PFSK-1 (cell line): ENCODE results near the gene CCDC51.

Experiments
- FOXP2 ChIP-seq: optimal IDR thresholded peaks from 2 replicates; pipeline ENCODE3; 2011; ENCODE audit warnings: borderline replicate concordance, control low read depth, inconsistent platforms; ENCODE audit not compliant: insufficient read depth; ENCODE audit errors: extremely low read length, extremely low read depth
- POLR2AphosphoS5 ChIP-seq: IDR thresholded peaks from 2 replicates; pipeline ENCODE4 v1.6.1; 2012; ENCODE audit warnings: low read depth, mild to moderate bottlenecking, control low read depth, low read length, moderate library complexity
- REST ChIP-seq, 2 experiments: IDR thresholded peaks; 2 replicates each; pipeline versions ENCODE4 v1.6.1 to v1.8.0; 2011 to 2012; ENCODE audit warnings: low read depth in 2 of 2, low read length in 2 of 2, control low read depth in 1 of 2, inconsistent platforms in 1 of 2, mild to moderate bottlenecking in 1 of 2, moderate library complexity in 1 of 2; ENCODE audit not compliant: insufficient read depth in 1 of 2
- SIN3A ChIP-seq: IDR thresholded peaks from 2 replicates; pipeline ENCODE4 v1.6.1; 2012; ENCODE audit warnings: mild to moderate bottlenecking, low read length, moderate library complexity, borderline replicate concordance; ENCODE audit not compliant: insufficient read depth
- TAF1 ChIP-seq: IDR thresholded peaks from 2 replicates; pipeline ENCODE4 v1.6.1; 2012; ENCODE audit warnings: low read length, control low read depth, borderline replicate concordance; ENCODE audit not compliant: insufficient read depth

Gene CCDC51

GRCh38 chr3:48446425-48447193, 6.7 kb upstream of the CCDC51 start, which contains the start of gene ATRIP:
Gene ATRIP, plus strand, starts transcription at chr3:48446737. Its CDS starts 109 bp downstream, at chr3:48446846.
- TF ChIP-seq FOXP2 (peak; percentile 81), REST (IDR thresholded peaks at IDR 0.05; ENCODE audit: insufficient read depth in 1 of 2, low read depth in 2 of 2, low read length in 2 of 2) (peak in 1 of 2 experiments; percentile 53; a peak in 1 of 4 replicates), POLR2AphosphoS5 (peak; percentile 96), SIN3A (peak; percentile 62; the same call in 1 of the 2 replicates), TAF1 (peak; percentile 90; the same call in 1 of the 2 replicates)

GRCh38 chr3:48446043-48446424, 6.1 kb upstream of the CCDC51 start:
- TF ChIP-seq FOXP2 (no peak), TAF1 (no peak), SIN3A (no peak), POLR2AphosphoS5 (no peak), REST (IDR thresholded peaks at IDR 0.05; ENCODE audit: insufficient read depth in 1 of 2, low read depth in 2 of 2, low read length in 2 of 2) (no peak)

DNA sequence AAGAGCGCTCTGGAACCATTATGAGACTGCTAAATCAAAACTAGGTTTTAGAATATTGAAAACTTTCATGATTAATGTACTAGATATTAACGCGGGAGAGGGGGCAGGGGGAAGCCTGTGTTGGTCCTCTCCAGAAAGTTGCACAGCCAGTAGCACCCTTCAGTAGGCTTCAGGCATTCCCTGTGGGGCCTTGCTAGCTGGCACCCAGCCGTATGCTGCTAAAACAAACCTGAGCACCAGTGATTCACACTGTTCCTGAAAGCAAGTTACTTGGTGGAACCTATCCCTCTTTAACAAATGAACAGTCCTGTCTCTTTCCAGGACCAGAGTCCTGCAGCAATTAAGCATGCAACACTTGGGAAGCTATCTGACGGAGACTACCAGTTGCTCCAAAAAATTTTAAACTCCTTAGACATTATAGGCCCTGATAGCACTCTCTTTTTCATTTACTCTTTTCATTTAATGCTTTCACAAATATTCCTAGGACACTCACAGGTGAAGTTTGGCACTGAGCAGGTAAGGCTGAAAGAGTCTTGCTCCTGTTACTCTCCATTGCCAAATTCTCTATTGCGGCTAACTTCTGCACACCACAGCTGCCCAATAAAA, 5.5 kb upstream of the CCDC51 start:
- TF ChIP-seq POLR2AphosphoS5 (no peak), TAF1 (no peak), FOXP2 (no peak), REST (IDR thresholded peaks at IDR 0.05; ENCODE audit: insufficient read depth in 1 of 2, low read depth in 2 of 2, low read length in 2 of 2) (no peak), SIN3A (no peak)

DNA sequence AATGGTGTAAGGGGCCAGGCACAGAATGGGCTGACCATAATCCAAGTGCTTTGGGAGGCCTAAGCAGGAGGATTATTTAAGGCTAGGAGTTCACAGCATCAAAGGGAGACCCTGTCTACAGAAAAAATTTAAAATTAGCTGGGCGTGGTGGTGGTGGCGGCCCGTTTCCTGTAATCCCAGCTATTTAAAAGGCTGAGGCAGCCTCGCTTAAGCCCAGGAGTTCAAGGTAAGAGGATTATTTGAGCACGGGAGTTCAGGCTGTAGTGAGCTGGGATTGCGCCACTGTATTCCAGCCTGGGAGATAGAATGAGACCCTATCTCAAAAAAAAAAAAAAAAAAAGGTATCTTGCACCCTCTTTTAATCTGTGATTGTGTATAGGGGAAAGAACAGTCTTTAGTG, 2.0 kb upstream of the CCDC51 start:
- TF ChIP-seq FOXP2 (no peak), SIN3A (no peak), TAF1 (no peak), POLR2AphosphoS5 (no peak), REST (IDR thresholded peaks at IDR 0.05; ENCODE audit: insufficient read depth in 1 of 2, low read depth in 2 of 2, low read length in 2 of 2) (no peak)
